Common myeloid progenitor, CD34-positive (primary cell): ENCODE measurements around the gene GAB1.

Experiments
- CTCF ChIA-PET: fragments of 350-600 bp; sonication (Branson Sonifier 250); formaldehyde crosslinking; loops from one replicate; lab custom pipeline; 2021; ENCODE audit warnings: antibody characterized with exemption; lab: Charles Lee
- POLR2A ChIA-PET: fragments of 350-600 bp; sonication (Branson Sonifier 250); formaldehyde crosslinking; loops from one replicate; lab custom pipeline; 2021; ENCODE audit warnings: antibody characterized with exemption; lab: Charles Lee
- DNase-seq, 3 donors: peaks; one replicate each; pipeline versions ENCODE4 v3.0.0 to v3.0.0-alpha.2; 2013
- H3K27ac ChIP-seq, 2 experiments: 1 replicate in 1 of 2; 2 replicates in 1 of 2; pipeline ENCODE4 v1.7.0; 2013; ENCODE audit warnings: inconsistent platforms in 2 of 2, low read length in 2 of 2, mild to moderate bottlenecking in 2 of 2, low read depth in 1 of 2, moderate library complexity in 1 of 2; ENCODE audit not compliant: severe bottlenecking in 2 of 2, insufficient read depth in 1 of 2, poor library complexity in 1 of 2
- H3K27me3 ChIP-seq, 5 experiments: replicated peaks in 2 of 5; 1 replicate in 3 of 5; 2 replicates in 2 of 5; pipeline versions ENCODE4 v1.6.1 to v1.7.0; 2013; ENCODE audit warnings: low read length in 4 of 5, mild to moderate bottlenecking in 2 of 5, moderate library complexity in 2 of 5, inconsistent platforms in 1 of 5; ENCODE audit not compliant: insufficient read depth in 5 of 5, control insufficient read depth in 4 of 5
- H3K36me3 ChIP-seq, 4 experiments: 1 replicate in 2 of 4; 2 replicates in 2 of 4; pipeline versions ENCODE4 v1.6.1 to v1.7.0; 2013; ENCODE audit warnings: low read length in 3 of 4, control low read depth in 1 of 4, mild to moderate bottlenecking in 1 of 4; ENCODE audit not compliant: control insufficient read depth in 4 of 4, insufficient read depth in 4 of 4
- H3K4me1 ChIP-seq, 4 experiments: 1 replicate in 3 of 4; 2 replicates in 1 of 4; pipeline versions ENCODE4 v1.6.1 to v1.7.1; 2013; ENCODE audit warnings: low read length in 3 of 4, mild to moderate bottlenecking in 3 of 4, control low read depth in 1 of 4, inconsistent platforms in 1 of 4, moderate library complexity in 1 of 4; ENCODE audit not compliant: control insufficient read depth in 4 of 4, insufficient read depth in 4 of 4; ENCODE audit errors: control extremely low read depth in 1 of 4
- H3K4me3 ChIP-seq, 7 experiments: 1 replicate in 4 of 7; 2 replicates in 3 of 7; pipeline versions ENCODE4 v1.5.1 to v1.7.0; 2013; ENCODE audit warnings: mild to moderate bottlenecking in 7 of 7, low read length in 6 of 7, moderate library complexity in 6 of 7, inconsistent platforms in 2 of 7, low read depth in 2 of 7, control low read depth in 1 of 7; ENCODE audit not compliant: insufficient read depth in 4 of 7, control insufficient read depth in 1 of 7; ENCODE audit errors: extremely low read depth in 1 of 7
- H3K9me3 ChIP-seq, 5 experiments: 1 replicate in 4 of 5; 2 replicates in 1 of 5; pipeline versions ENCODE4 v1.6.1 to v1.7.1; 2013; ENCODE audit warnings: low read length in 4 of 5, mild to moderate bottlenecking in 2 of 5, inconsistent platforms in 1 of 5, low read depth in 1 of 5, moderate library complexity in 1 of 5; ENCODE audit not compliant: control insufficient read depth in 4 of 5, insufficient read depth in 2 of 5; ENCODE audit errors: control extremely low read depth in 1 of 5
- WGBS: methylation state at CpG from one replicate; pipeline ENCODE4 v1.1.5; 2013; ENCODE audit not compliant: insufficient coverage; 5-methylcytosine and 5-hydroxymethylcytosine counted together

The GAB1 gene

DNA sequence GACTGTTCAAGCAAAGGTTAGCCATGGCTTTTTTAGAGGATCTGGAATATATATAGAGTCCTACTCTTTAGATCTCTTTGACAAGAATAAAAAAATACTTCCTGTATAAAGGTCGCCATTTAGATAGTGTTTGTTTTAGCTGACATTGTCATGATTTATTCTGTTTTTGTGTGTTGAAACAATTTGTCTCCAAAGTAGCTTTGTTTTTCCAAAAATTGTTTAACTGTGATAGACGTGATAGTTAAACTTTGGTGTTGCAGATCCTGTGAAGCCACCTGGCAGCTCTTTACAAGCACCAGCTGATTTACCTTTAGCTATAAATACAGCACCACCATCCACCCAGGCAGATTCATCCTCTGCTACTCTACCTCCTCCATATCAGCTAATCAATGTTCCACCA is 96.6 kb downstream of the GAB1 start:
- Histone ChIP-seq H3K9me3 (peaks cover 4 to 70% (median 13%) of the 10 kb centered on the region in 5 experiments), H3K27ac (no peak overlapping the region), H3K27me3 (no peaks in the 10 kb centered on the region), H3K36me3 (peaks cover 16 to 66% (median 18%) of the 10 kb centered on the region in 4 experiments), H3K4me1 (peaks cover 0 to under 1% (median 0%) of the 10 kb centered on the region in 4 experiments), H3K4me3 (no peak overlapping the region)
- ChIA-PET CTCF (interaction anchor here (0.8 to 1.6 kb wide), 3 partner anchors 11 to 22 kb away, joined by 3 to 4 read pairs (median 3); no protein-coding TSS in a partner anchor), POLR2A (no interaction called here)
- no CpG with 5 or more reads among the region's 2 CpGs for WGBS
- DNase-seq = no peak

- DNase-seq = no peak
- H3K36me3 ChIP-seq = peaks cover 19 to 67% (median 30%) of the 10 kb centered on the region in 4 experiments
- peaks cover 0 to 9% (median 0%) of the 10 kb centered on the region in 4 experiments for H3K4me1 ChIP-seq
- ChIA-PET POLR2A (no interaction called here), CTCF (interaction anchor here (1.2 kb wide), 1 partner anchor 18 kb away, joined by 3 read pairs; no protein-coding TSS in a partner anchor)
- H3K27me3 ChIP-seq = no peaks in the 10 kb centered on the region
- WGBS = 100% methylated on average over 1 of the region's 1 CpG
- H3K4me3 ChIP-seq = no peak overlapping the region
- H3K9me3 ChIP-seq = peaks cover 4 to 51% (median 8%) of the 10 kb centered on the region in 5 experiments
- H3K27ac ChIP-seq = no peak overlapping the region
Observed at GRCh38 chr4:143435955-143436354, 99.3 kb downstream of the GAB1 start.

- Histone ChIP-seq H3K27ac (no peak overlapping the region), H3K9me3 (peaks cover 0 to 36% (median 4%) of the 10 kb centered on the region in 5 experiments), H3K4me3 (no peak overlapping the region), H3K36me3 (peaks cover 24 to 63% (median 33%) of the 10 kb centered on the region in 4 experiments), H3K27me3 (no peaks in the 10 kb centered on the region), H3K4me1 (peaks cover 0 to 9% (median 0%) of the 10 kb centered on the region in 4 experiments)
- POLR2A ChIA-PET = no interaction called here
- WGBS = no CpG with 5 or more reads among the region's 3 CpGs
- DNase-seq = no peak
- CTCF ChIA-PET = no interaction called here
Observed at GRCh38 chr4:143437476-143437875, 100.8 kb downstream of the GAB1 start.

GRCh38 chr4:143437937-143438336 is 101.3 kb downstream of the GAB1 start:
- Histone ChIP-seq H3K9me3 (peaks cover 0 to 32% (median 3%) of the 10 kb centered on the region in 5 experiments), H3K36me3 (peaks cover 24 to 60% (median 33%) of the 10 kb centered on the region in 4 experiments), H3K27me3 (no peaks in the 10 kb centered on the region), H3K4me3 (no peak overlapping the region), H3K27ac (no peak overlapping the region), H3K4me1 (peaks cover 0 to 9% (median 0%) of the 10 kb centered on the region in 4 experiments)
- WGBS = 100% methylated on average over 3 of the region's 5 CpGs
- no peak for DNase-seq
- ChIA-PET CTCF (interaction anchor here (0.6 kb wide), 1 partner anchor 1864 kb away, joined by 4 read pairs; no protein-coding TSS in a partner anchor), POLR2A (no interaction called here)

- ChIA-PET CTCF (no interaction called here), POLR2A (interaction anchor here (0.7 kb wide), 1 partner anchor 74 kb away, joined by 3 read pairs; no protein-coding TSS in a partner anchor)
- DNase-seq = peak in 1 of 3 donors; percentile 8
- WGBS = no CpG with 5 or more reads among the region's 2 CpGs
- Histone ChIP-seq H3K27me3 (no peaks in the 10 kb centered on the region), H3K36me3 (peaks cover 19 to 52% (median 29%) of the 10 kb centered on the region in 4 experiments), H3K4me1 (peaks cover 0 to 9% (median 0%) of the 10 kb centered on the region in 4 experiments), H3K4me3 (no peak overlapping the region), H3K27ac (no peak overlapping the region), H3K9me3 (peaks cover 0 to 25% (median 0%) of the 10 kb centered on the region in 5 experiments)
Observed at GRCh38 chr4:143438710-143439109, 102.0 kb downstream of the GAB1 start.

- H3K9me3 ChIP-seq = peaks cover 0 to 15% (median 0%) of the 10 kb centered on the region in 5 experiments
- peaks cover 0 to 9% (median 0%) of the 10 kb centered on the region in 4 experiments for H3K4me1 ChIP-seq
- no peak overlapping the region for H3K4me3 ChIP-seq
- DNase-seq = no peak
- ChIA-PET POLR2A (no interaction called here), CTCF (no interaction called here)
- H3K27me3 ChIP-seq = no peaks in the 10 kb centered on the region
- no peak overlapping the region for H3K27ac ChIP-seq
- peaks cover 13 to 43% (median 30%) of the 10 kb centered on the region in 4 experiments for H3K36me3 ChIP-seq
Observed at GRCh38 chr4:143441109-143441508, 104.4 kb downstream of the GAB1 start.

DNA sequence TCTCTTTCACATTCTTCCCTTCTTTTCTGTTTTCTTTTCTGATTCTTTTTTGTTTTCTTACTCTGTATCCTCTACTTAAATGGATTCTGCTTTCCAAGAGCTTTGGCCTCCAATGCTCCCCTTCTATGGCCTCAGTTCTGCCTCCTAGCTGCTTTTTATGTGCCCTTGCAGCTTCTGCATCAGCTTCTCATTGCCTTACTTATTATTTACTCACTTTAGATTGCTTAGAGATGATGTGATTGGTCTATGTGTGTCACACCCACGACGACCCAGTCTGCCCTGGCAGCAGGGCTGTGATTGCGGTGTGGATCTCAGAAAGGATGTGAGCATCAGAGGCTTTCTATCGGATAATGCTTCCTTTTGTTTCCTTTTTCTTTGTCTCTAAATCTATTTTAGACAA is 105.0 kb downstream of the GAB1 start:
- H3K9me3 ChIP-seq = peaks cover 0 to 14% (median 0%) of the 10 kb centered on the region in 5 experiments
- H3K4me3 ChIP-seq = no peak overlapping the region
- peaks cover 0 to 9% (median 0%) of the 10 kb centered on the region in 4 experiments for H3K4me1 ChIP-seq
- no peaks in the 10 kb centered on the region for H3K27me3 ChIP-seq
- no CpG with 5 or more reads among the region's 4 CpGs for WGBS
- ChIA-PET CTCF (interaction anchor here (0.7 to 1.4 kb wide), 3 partner anchors 13 to 59 kb away, joined by 3 to 4 read pairs (median 3); no protein-coding TSS in a partner anchor), POLR2A (no interaction called here)
- no peak overlapping the region for H3K27ac ChIP-seq
- peaks cover 13 to 38% (median 28%) of the 10 kb centered on the region in 4 experiments for H3K36me3 ChIP-seq
- DNase-seq = no peak
